ENCODE measurements around the gene MR1.

- no peak for TF ChIP-seq POLR2A (IDR thresholded peaks at IDR 0.05)
- TF ChIP-seq, protein P1, sequence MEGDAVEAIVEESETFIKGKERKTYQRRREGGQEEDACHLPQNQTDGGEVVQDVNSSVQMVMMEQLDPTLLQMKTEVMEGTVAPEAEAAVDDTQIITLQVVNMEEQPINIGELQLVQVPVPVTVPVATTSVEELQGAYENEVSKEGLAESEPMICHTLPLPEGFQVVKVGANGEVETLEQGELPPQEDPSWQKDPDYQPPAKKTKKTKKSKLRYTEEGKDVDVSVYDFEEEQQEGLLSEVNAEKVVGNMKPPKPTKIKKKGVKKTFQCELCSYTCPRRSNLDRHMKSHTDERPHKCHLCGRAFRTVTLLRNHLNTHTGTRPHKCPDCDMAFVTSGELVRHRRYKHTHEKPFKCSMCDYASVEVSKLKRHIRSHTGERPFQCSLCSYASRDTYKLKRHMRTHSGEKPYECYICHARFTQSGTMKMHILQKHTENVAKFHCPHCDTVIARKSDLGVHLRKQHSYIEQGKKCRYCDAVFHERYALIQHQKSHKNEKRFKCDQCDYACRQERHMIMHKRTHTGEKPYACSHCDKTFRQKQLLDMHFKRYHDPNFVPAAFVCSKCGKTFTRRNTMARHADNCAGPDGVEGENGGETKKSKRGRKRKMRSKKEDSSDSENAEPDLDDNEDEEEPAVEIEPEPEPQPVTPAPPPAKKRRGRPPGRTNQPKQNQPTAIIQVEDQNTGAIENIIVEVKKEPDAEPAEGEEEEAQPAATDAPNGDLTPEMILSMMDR (IDR thresholded peaks at IDR 0.05), result no peak
Measured at GRCh38 chr1:181061891-181062835, 28.4 kb downstream of the MR1 start.

Data from heart left ventricle (tissue), 13 donors.